ENCODE data around the gene PID1.

The PID1 gene

DNA sequence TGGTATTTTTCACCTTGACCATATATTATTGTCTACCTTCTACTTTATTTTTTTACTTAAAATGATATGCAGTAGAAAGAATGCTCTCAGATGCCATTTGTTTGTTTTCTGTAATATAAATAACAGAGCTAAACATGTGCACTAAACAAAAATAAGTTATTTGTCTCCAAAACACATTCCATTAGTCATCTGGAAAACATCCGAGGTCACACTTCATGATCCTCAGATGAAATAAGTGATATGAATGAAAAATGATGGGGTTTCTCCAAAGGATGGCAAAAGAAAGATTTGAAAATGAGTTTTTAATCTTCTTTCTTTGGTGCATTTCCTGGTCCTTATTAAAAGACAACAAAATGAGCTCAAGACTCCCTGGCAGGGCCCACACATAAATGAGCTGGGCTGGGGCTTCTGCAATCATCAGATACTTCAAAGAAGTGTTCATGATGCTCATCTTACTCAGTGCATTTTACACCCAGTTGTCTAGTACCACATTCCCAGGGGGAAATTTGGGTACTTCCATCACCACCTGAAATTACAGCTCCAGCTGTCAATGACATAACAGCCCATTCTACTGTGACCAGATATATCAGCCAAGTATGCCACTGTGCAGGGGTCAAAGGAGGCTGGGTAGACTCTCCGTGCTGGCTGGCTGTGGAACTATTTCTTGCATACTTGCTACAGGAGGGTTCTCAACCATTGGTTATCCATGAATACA, 283.5 kb downstream of the PID1 start:
- DNase-seq: no peak

DNA sequence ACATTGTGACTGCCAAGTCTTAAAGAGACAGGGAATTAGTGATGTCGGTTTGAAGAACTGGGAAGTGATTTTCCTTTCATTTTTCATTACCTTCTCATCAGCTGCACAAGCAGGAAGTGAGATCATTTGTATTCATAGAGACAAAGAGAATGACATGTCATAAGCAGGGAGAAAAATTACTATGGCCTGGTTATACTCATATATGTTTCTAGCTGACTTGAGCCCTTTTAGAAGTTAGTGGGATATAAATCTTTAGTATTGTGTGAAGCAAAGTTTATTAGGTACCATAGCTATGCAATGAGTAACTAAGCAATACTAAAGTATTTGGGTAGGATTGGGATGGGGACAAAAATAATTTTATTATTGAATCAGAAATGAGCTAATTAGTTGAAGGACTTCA, 284.1 kb downstream of the PID1 start:
- DNase-seq: no peak

GRCh38 chr2:228983700-228984099, 287.4 kb downstream of the PID1 start:
- DNase-seq: no peak

- no peak for DNase-seq
These were observed 296.9 kb downstream of the PID1 start for GRCh38 chr2:228974169-228974568.

All from activated CD4-positive, alpha-beta T cell treated with anti-CD3 and anti-CD28 coated beads, Interleukin-2, Interleukin-6, amounts not matched to agents 100 ng/mL and 50 ng/mL, durations not matched to agents 16 hours and 8 hours (primary cell).